Muscle layer of colon (tissue), 2 donors: ENCODE results near the gene CBX6.

Experiments
- H3K27ac ChIP-seq: one replicate; pipeline ENCODE4 v1.7.0; 2013; ENCODE audit warnings: low read depth, mild to moderate bottlenecking, low read length, moderate library complexity
- H3K27me3 ChIP-seq, 2 donors: one replicate each; pipeline ENCODE4 v1.7.0; 2013; ENCODE audit warnings: low read length in 2 of 2, mild to moderate bottlenecking in 2 of 2; ENCODE audit not compliant: insufficient read depth in 2 of 2, control insufficient read depth in 1 of 2
- H3K36me3 ChIP-seq: one replicate; pipeline ENCODE4 v1.7.0; 2013; ENCODE audit warnings: mild to moderate bottlenecking, low read length; ENCODE audit not compliant: insufficient read depth
- H3K4me1 ChIP-seq: one replicate; pipeline ENCODE4 v1.7.0; 2013; ENCODE audit warnings: mild to moderate bottlenecking, low read length; ENCODE audit not compliant: insufficient read depth
- H3K4me3 ChIP-seq, 2 donors: one replicate each; pipeline ENCODE4 v1.7.0; 2013; ENCODE audit warnings: low read length in 2 of 2, low read depth in 1 of 2, mild to moderate bottlenecking in 1 of 2, moderate library complexity in 1 of 2
- H3K9ac ChIP-seq: one replicate; pipeline ENCODE4 v1.7.0; 2013; ENCODE audit warnings: low read length
- H3K9me3 ChIP-seq: one replicate; pipeline ENCODE4 v1.7.0; 2013; ENCODE audit warnings: mild to moderate bottlenecking, low read length
- donor health status: abdominal sarcoma.
- donor health status: Adenocarcinoma of cecum.

CBX6 gene

GRCh38 chr22:38823637-38824036 lies 48.4 kb downstream of the CBX6 start:
- Histone ChIP-seq H3K9me3 (no peaks in the 10 kb centered on the region), H3K27me3 (no peaks in the 10 kb centered on the region), H3K36me3 (no peaks in the 10 kb centered on the region), H3K4me1 (no peaks in the 10 kb centered on the region), H3K27ac (no peak overlapping the region), H3K4me3 (no peak overlapping the region), H3K9ac (no peak overlapping the region)

GRCh38 chr22:38823076-38823475 lies 48.9 kb downstream of the CBX6 start:
- Histone ChIP-seq H3K36me3 (no peaks in the 10 kb centered on the region), H3K9ac (no peak overlapping the region), H3K9me3 (no peaks in the 10 kb centered on the region), H3K27ac (no peak overlapping the region), H3K4me1 (no peaks in the 10 kb centered on the region), H3K4me3 (no peak overlapping the region), H3K27me3 (no peaks in the 10 kb centered on the region)

- Histone ChIP-seq H3K9ac (no peak overlapping the region), H3K27ac (no peak overlapping the region), H3K4me3 (no peak overlapping the region), H3K27me3 (no peaks in the 10 kb centered on the region), H3K9me3 (no peaks in the 10 kb centered on the region), H3K36me3 (no peaks in the 10 kb centered on the region), H3K4me1 (no peaks in the 10 kb centered on the region)
These were observed 52.0 kb downstream of the CBX6 start for GRCh38 chr22:38820020-38820419.

- Histone ChIP-seq H3K4me1 (no peaks in the 10 kb centered on the region), H3K36me3 (no peaks in the 10 kb centered on the region), H3K27ac (no peak overlapping the region), H3K9me3 (no peaks in the 10 kb centered on the region), H3K27me3 (no peaks in the 10 kb centered on the region), H3K9ac (no peak overlapping the region), H3K4me3 (no peak overlapping the region)
These were observed 52.6 kb downstream of the CBX6 start for GRCh38 chr22:38819387-38819940.

- Histone ChIP-seq H3K27ac (no peak overlapping the region), H3K27me3 (no peaks in the 10 kb centered on the region), H3K9me3 (no peaks in the 10 kb centered on the region), H3K36me3 (no peaks in the 10 kb centered on the region), H3K9ac (no peak overlapping the region), H3K4me1 (no peaks in the 10 kb centered on the region), H3K4me3 (no peak overlapping the region)
These were observed 54.8 kb downstream of the CBX6 start for GRCh38 chr22:38817196-38817595.

GRCh38 chr22:38815842-38816241 lies 56.2 kb downstream of the CBX6 start:
- H3K27ac ChIP-seq: no peak overlapping the region
- H3K36me3 ChIP-seq: no peaks in the 10 kb centered on the region
- no peaks in the 10 kb centered on the region for H3K9me3 ChIP-seq
- no peak overlapping the region for H3K4me3 ChIP-seq
- no peaks in the 10 kb centered on the region for H3K4me1 ChIP-seq
- H3K9ac ChIP-seq: no peak overlapping the region
- H3K27me3 ChIP-seq: no peaks in the 10 kb centered on the region
